ENCODE results near the gene CD200R1L.

Gene CD200R1L

GRCh38 chr3:112767777-112768176 lies 78.9 kb downstream of the CD200R1L start:
- peak; percentile 84 for TF ChIP-seq ZNF549 (tag by site-specific recombination; IDR thresholded peaks at IDR 0.05)
- no peak for TF ChIP-seq REPIN1 (tag by site-specific recombination; IDR thresholded peaks at IDR 0.05; ENCODE audit: low read depth)
- CTCF ChIA-PET: no interaction called here
- no peaks in the 10 kb centered on the region for H3K4me1 ChIP-seq (ENCODE audit: control insufficient read depth, insufficient read depth, low read length)

GRCh38 chr3:112767177-112767576 lies 79.5 kb downstream of the CD200R1L start:
- CTCF ChIA-PET: no interaction called here
- H3K27ac ChIP-seq (ENCODE audit: extremely low read depth, low read depth, low read length): no peak overlapping the region
- POLR2A ChIA-PET: no interaction called here

More at GRCh38 chr3:112767777-112768176, 78.9 kb downstream of the CD200R1L start:
- H3K36me3 ChIP-seq (ENCODE audit: control insufficient read depth in 2 of 2, insufficient read depth in 1 of 2, low read length in 2 of 2): no peaks in the 10 kb centered on the region
- no peak overlapping the region for H3K27ac ChIP-seq (ENCODE audit: extremely low read depth, low read depth, low read length)
- no peaks in the 10 kb centered on the region for H3K9me3 ChIP-seq (ENCODE audit: control insufficient read depth, insufficient read depth, low read depth, low read length)
- H3K4me3 ChIP-seq (ENCODE audit: low read depth, low read length): no peak overlapping the region
- POLR2A ChIA-PET: no interaction called here

More at GRCh38 chr3:112767177-112767576, 79.5 kb downstream of the CD200R1L start:
- TF ChIP-seq ZNF610 (tag by site-specific recombination; IDR thresholded peaks at IDR 0.05; ENCODE audit: borderline replicate concordance): no peak
- TF ChIP-seq PBX3 (CRISPR knock-in tag; IDR thresholded peaks at IDR 0.05): no peak
- no peak for TF ChIP-seq GLIS2 (tag by site-specific recombination; IDR thresholded peaks at IDR 0.05)
- TF ChIP-seq KLF7 (tag by site-specific recombination; IDR thresholded peaks at IDR 0.05; ENCODE audit: borderline replicate concordance): no peak
- no peak overlapping the region for H3K4me3 ChIP-seq (ENCODE audit: low read depth, low read length)
- H3K4me1 ChIP-seq (ENCODE audit: control insufficient read depth, insufficient read depth, low read length): no peaks in the 10 kb centered on the region
- no peaks in the 10 kb centered on the region for H3K36me3 ChIP-seq (ENCODE audit: control insufficient read depth in 2 of 2, insufficient read depth in 1 of 2, low read length in 2 of 2)
- no peaks in the 10 kb centered on the region for H3K9me3 ChIP-seq (ENCODE audit: control insufficient read depth, insufficient read depth, low read depth, low read length)
